WTC11 (cell line): Measurements from ENCODE around the gene FANCC. TPM values are rescaled to one million over a fixed set of nuclear protein-coding genes. Genes with fewer than 3 reads are reported as not detected.

Source experiments
- ATAC-seq: fragments of 200-7000 bp; cut with Tn5 transposase; 2 replicates; pipeline ENCODE4 v1.10.0; 2021; ENCODE audit warnings: mild to moderate bottlenecking, moderate library complexity
- CTCF ChIA-PET: fragments of 300-600 bp; sonication (Branson Sonifier 250); formaldehyde crosslinking; loops from one replicate; lab custom pipeline; 2021; ENCODE audit warnings: antibody characterized with exemption; lab: Charles Lee
- POLR2A ChIA-PET: fragments of 350-600 bp; sonication (Branson Sonifier 250); formaldehyde crosslinking; loops from one replicate; lab custom pipeline; 2021; ENCODE audit warnings: antibody characterized with exemption; lab: Charles Lee
- DNase-seq: peaks from one replicate; pipeline ENCODE4 v3.0.0; 2021; ENCODE audit warnings: low spot score
- H3K27ac Mint-ChIP-seq: 2 replicates; pipeline ENCODE4 v1.8.0; 2021; ENCODE audit warnings: mixed read lengths
- H3K27me3 Mint-ChIP-seq: 2 replicates; pipeline ENCODE4 v1.8.0; 2021; ENCODE audit warnings: low read depth, mild to moderate bottlenecking, moderate library complexity, mixed read lengths
- H3K36me3 Mint-ChIP-seq: 2 replicates; pipeline ENCODE4 v1.8.0; 2021; ENCODE audit warnings: mixed read lengths
- H3K4me1 Mint-ChIP-seq: 2 replicates; pipeline ENCODE4 v1.8.0; 2022; ENCODE audit warnings: mixed read lengths
- H3K4me3 Mint-ChIP-seq: 2 replicates; pipeline ENCODE4 v1.8.0; 2021; ENCODE audit warnings: mild to moderate bottlenecking, moderate library complexity, mixed read lengths
- H3K9me3 Mint-ChIP-seq: 2 replicates; pipeline ENCODE4 v1.8.0; 2021; ENCODE audit warnings: mixed read lengths
- ELF4 ChIP-seq: sonication (generic); formaldehyde crosslinking; IDR thresholded peaks from 2 replicates; pipeline ENCODE4 v1.8.1; 2022; ENCODE audit warnings: low read depth, mild to moderate bottlenecking, moderate library complexity, missing genetic modification reagents
- ETV6 ChIP-seq: sonication (generic); formaldehyde crosslinking; IDR thresholded peaks from 2 replicates; pipeline ENCODE4 v1.8.1; 2022; ENCODE audit warnings: mild to moderate bottlenecking, missing genetic modification reagents
- HMGA2 ChIP-seq: fragments of 250-450 bp; sonication (Bioruptor Pico); IDR thresholded peaks from 2 replicates; pipeline ENCODE4 v1.4.0; 2021; ENCODE audit warnings: mild to moderate bottlenecking, moderate library complexity
- MXD4 ChIP-seq: fragments of 250-450 bp; sonication (Bioruptor Pico); IDR thresholded peaks from 2 replicates; pipeline ENCODE4 v1.8.0; 2021; ENCODE audit warnings: mild to moderate bottlenecking, moderate library complexity, borderline replicate concordance
- NFATC4 ChIP-seq: fragments of 250-450 bp; sonication (Bioruptor Pico); IDR thresholded peaks from 2 replicates; pipeline ENCODE4 v1.9.0; 2021; ENCODE audit warnings: mild to moderate bottlenecking
- SOX15 ChIP-seq: fragments of 250-450 bp; sonication (Bioruptor Pico); IDR thresholded peaks from 2 replicates; pipeline ENCODE4 v1.9.0; 2021; ENCODE audit warnings: mild to moderate bottlenecking
- TP53 ChIP-seq: sonication (generic); formaldehyde crosslinking; IDR thresholded peaks from 2 replicates; pipeline ENCODE4 v1.8.1; 2023; ENCODE audit warnings: mild to moderate bottlenecking, missing genetic modification reagents
- ZBTB21 ChIP-seq: sonication (generic); formaldehyde crosslinking; IDR thresholded peaks from 2 replicates; pipeline ENCODE4 v1.8.1; 2023; ENCODE audit warnings: mild to moderate bottlenecking, missing genetic modification reagents, borderline replicate concordance
- ZNF396 ChIP-seq: fragments of 250-450 bp; sonication (Bioruptor Pico); IDR thresholded peaks from 2 replicates; pipeline ENCODE4 v1.8.0; 2021; ENCODE audit warnings: mild to moderate bottlenecking, moderate library complexity, borderline replicate concordance
- total RNA-seq: library from RNA; stranded (reverse); gene quantifications from 3 replicates; pipeline ENCODE4 v1.2.3, GENCODE V29; 2021
- TF ChIP-seq, protein P1 (sequence below): fragments of 250-450 bp; sonication (Bioruptor Pico); IDR thresholded peaks from 2 replicates; pipeline ENCODE4 v1.9.0; 2021; ENCODE audit warnings: mild to moderate bottlenecking, borderline replicate concordance
- TF ChIP-seq, protein P2 (sequence below): fragments of 250-450 bp; sonication (Bioruptor Pico); IDR thresholded peaks from 2 replicates; pipeline ENCODE4 v1.9.0; 2021; ENCODE audit warnings: mild to moderate bottlenecking
- TF ChIP-seq, protein P3 (sequence below): sonication (generic); formaldehyde crosslinking; IDR thresholded peaks from 2 replicates; pipeline ENCODE4 v1.8.0; 2022; ENCODE audit warnings: mild to moderate bottlenecking, missing genetic modification reagents
- TF ChIP-seq, protein P4 (sequence below): sonication (generic); formaldehyde crosslinking; conservative IDR thresholded peaks from 2 replicates; pipeline ENCODE4 v1.8.1; 2022; ENCODE audit warnings: mild to moderate bottlenecking, missing genetic modification reagents
- TF ChIP-seq, protein P5 (sequence below): fragments of 250-450 bp; sonication (Bioruptor Pico); IDR thresholded peaks from 2 replicates; pipeline ENCODE4 v1.8.0; 2021; ENCODE audit warnings: mild to moderate bottlenecking
- TF ChIP-seq, protein P6 (sequence below): sonication (generic); formaldehyde crosslinking; IDR thresholded peaks from 2 replicates; pipeline ENCODE4 v1.8.1; 2022; ENCODE audit warnings: low read depth, mild to moderate bottlenecking, moderate library complexity, missing genetic modification reagents, borderline replicate concordance
- TF ChIP-seq, protein P7 (sequence below): sonication (generic); formaldehyde crosslinking; IDR thresholded peaks from 2 replicates; pipeline ENCODE4 v1.8.0; 2022; ENCODE audit warnings: mild to moderate bottlenecking, missing genetic modification reagents

FANCC gene
- total RNA-seq, 1 experiment from 2014 or later: 10.9 TPM

DNA sequence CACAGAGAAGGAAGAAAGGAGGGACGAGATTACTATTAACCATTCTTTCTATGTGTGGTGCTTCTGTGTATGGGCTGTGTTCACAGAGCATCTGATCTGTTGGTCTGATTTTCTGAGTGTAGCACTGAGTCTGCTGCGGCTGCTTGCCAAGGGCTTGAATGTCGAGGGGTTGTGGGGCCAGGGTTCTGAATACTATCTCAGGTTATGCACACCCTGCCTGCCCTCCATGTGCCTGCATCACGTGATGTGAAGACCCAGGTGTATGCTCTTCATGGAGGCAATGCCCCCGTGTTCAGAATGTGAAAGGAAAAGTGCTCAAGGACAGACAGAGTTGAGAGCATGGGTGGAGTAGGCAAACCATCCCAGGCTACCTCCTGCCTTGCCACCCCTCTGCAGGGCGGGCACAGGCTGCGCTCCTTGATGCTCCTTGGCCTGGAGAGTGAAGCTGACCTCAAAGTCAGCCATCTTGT, 254.9 kb downstream of the FANCC start:
- Mint-ChIP-seq H3K9me3 (no peaks in the 10 kb centered on the region), H3K36me3 (no peaks in the 10 kb centered on the region), H3K4me3 (no peak overlapping the region), H3K27me3 (no peaks in the 10 kb centered on the region), H3K4me1 (peaks cover 20% of the 10 kb centered on the region), H3K27ac (no peak overlapping the region)
- no peak for DNase-seq
- ChIA-PET POLR2A (no interaction called here), CTCF (interaction anchor here (1.9 kb wide), 2 partner anchors 10 to 18 kb away, joined by 6 to 8 read pairs; no protein-coding TSS in a partner anchor)
- no peak for ATAC-seq
- TF ChIP-seq, protein P1, sequence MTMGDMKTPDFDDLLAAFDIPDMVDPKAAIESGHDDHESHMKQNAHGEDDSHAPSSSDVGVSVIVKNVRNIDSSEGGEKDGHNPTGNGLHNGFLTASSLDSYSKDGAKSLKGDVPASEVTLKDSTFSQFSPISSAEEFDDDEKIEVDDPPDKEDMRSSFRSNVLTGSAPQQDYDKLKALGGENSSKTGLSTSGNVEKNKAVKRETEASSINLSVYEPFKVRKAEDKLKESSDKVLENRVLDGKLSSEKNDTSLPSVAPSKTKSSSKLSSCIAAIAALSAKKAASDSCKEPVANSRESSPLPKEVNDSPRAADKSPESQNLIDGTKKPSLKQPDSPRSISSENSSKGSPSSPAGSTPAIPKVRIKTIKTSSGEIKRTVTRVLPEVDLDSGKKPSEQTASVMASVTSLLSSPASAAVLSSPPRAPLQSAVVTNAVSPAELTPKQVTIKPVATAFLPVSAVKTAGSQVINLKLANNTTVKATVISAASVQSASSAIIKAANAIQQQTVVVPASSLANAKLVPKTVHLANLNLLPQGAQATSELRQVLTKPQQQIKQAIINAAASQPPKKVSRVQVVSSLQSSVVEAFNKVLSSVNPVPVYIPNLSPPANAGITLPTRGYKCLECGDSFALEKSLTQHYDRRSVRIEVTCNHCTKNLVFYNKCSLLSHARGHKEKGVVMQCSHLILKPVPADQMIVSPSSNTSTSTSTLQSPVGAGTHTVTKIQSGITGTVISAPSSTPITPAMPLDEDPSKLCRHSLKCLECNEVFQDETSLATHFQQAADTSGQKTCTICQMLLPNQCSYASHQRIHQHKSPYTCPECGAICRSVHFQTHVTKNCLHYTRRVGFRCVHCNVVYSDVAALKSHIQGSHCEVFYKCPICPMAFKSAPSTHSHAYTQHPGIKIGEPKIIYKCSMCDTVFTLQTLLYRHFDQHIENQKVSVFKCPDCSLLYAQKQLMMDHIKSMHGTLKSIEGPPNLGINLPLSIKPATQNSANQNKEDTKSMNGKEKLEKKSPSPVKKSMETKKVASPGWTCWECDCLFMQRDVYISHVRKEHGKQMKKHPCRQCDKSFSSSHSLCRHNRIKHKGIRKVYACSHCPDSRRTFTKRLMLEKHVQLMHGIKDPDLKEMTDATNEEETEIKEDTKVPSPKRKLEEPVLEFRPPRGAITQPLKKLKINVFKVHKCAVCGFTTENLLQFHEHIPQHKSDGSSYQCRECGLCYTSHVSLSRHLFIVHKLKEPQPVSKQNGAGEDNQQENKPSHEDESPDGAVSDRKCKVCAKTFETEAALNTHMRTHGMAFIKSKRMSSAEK (CRISPR knock-in tag): no peak
- TF ChIP-seq NFATC4 (CRISPR knock-in tag) (no peak), MXD4 (no peak), HMGA2 (CRISPR knock-in tag) (no peak), SOX15 (no peak), TP53 (CRISPR knock-in tag) (no peak), ETV6 (CRISPR knock-in tag) (no peak), ZNF396 (CRISPR knock-in tag) (no peak), ZBTB21 (CRISPR knock-in tag) (no peak), ELF4 (no peak)
- TF ChIP-seq, protein P2, sequence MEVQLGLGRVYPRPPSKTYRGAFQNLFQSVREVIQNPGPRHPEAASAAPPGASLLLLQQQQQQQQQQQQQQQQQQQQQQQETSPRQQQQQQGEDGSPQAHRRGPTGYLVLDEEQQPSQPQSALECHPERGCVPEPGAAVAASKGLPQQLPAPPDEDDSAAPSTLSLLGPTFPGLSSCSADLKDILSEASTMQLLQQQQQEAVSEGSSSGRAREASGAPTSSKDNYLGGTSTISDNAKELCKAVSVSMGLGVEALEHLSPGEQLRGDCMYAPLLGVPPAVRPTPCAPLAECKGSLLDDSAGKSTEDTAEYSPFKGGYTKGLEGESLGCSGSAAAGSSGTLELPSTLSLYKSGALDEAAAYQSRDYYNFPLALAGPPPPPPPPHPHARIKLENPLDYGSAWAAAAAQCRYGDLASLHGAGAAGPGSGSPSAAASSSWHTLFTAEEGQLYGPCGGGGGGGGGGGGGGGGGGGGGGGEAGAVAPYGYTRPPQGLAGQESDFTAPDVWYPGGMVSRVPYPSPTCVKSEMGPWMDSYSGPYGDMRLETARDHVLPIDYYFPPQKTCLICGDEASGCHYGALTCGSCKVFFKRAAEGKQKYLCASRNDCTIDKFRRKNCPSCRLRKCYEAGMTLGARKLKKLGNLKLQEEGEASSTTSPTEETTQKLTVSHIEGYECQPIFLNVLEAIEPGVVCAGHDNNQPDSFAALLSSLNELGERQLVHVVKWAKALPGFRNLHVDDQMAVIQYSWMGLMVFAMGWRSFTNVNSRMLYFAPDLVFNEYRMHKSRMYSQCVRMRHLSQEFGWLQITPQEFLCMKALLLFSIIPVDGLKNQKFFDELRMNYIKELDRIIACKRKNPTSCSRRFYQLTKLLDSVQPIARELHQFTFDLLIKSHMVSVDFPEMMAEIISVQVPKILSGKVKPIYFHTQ (CRISPR knock-in tag): no peak
- TF ChIP-seq, protein P3, sequence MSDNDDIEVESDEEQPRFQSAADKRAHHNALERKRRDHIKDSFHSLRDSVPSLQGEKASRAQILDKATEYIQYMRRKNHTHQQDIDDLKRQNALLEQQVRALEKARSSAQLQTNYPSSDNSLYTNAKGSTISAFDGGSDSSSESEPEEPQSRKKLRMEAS (CRISPR knock-in tag): no peak
- TF ChIP-seq, protein P4, sequence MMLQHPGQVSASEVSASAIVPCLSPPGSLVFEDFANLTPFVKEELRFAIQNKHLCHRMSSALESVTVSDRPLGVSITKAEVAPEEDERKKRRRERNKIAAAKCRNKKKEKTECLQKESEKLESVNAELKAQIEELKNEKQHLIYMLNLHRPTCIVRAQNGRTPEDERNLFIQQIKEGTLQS (CRISPR knock-in tag): no peak
- TF ChIP-seq, protein P5, sequence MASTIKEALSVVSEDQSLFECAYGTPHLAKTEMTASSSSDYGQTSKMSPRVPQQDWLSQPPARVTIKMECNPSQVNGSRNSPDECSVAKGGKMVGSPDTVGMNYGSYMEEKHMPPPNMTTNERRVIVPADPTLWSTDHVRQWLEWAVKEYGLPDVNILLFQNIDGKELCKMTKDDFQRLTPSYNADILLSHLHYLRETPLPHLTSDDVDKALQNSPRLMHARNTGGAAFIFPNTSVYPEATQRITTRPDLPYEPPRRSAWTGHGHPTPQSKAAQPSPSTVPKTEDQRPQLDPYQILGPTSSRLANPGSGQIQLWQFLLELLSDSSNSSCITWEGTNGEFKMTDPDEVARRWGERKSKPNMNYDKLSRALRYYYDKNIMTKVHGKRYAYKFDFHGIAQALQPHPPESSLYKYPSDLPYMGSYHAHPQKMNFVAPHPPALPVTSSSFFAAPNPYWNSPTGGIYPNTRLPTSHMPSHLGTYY (CRISPR knock-in tag): no peak
- TF ChIP-seq, protein P6, sequence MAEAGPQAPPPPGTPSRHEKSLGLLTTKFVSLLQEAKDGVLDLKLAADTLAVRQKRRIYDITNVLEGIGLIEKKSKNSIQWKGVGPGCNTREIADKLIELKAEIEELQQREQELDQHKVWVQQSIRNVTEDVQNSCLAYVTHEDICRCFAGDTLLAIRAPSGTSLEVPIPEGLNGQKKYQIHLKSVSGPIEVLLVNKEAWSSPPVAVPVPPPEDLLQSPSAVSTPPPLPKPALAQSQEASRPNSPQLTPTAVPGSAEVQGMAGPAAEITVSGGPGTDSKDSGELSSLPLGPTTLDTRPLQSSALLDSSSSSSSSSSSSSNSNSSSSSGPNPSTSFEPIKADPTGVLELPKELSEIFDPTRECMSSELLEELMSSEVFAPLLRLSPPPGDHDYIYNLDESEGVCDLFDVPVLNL (CRISPR knock-in tag): no peak
- TF ChIP-seq, protein P7, sequence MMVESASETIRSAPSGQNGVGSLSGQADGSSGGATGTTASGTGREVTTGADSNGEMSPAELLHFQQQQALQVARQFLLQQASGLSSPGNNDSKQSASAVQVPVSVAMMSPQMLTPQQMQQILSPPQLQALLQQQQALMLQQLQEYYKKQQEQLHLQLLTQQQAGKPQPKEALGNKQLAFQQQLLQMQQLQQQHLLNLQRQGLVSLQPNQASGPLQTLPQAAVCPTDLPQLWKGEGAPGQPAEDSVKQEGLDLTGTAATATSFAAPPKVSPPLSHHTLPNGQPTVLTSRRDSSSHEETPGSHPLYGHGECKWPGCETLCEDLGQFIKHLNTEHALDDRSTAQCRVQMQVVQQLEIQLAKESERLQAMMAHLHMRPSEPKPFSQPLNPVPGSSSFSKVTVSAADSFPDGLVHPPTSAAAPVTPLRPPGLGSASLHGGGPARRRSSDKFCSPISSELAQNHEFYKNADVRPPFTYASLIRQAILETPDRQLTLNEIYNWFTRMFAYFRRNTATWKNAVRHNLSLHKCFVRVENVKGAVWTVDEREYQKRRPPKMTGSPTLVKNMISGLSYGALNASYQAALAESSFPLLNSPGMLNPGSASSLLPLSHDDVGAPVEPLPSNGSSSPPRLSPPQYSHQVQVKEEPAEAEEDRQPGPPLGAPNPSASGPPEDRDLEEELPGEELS: no peak
